IMR-90 (cell line): ENCODE measurements around the gene ACVRL1. TPM values are rescaled to one million over a fixed set of nuclear protein-coding genes. Genes with fewer than 3 reads are reported as not detected.

Source experiments
- ATAC-seq: fragments of 200-7000 bp; cut with Tn5 transposase; 2 replicates; pipeline ENCODE4 v1.9.1; 2020; ENCODE audit warnings: low read depth, mild to moderate bottlenecking, moderate library complexity
- BruUV-seq: library from RNA; stranded (reverse); fragments of 400-500 nt; replicated peaks from 2 replicates; lab custom pipeline; 2021; lab: Mats Ljungman, UMichigan
- CTCF ChIA-PET: fragments of 300-600 bp; formaldehyde crosslinking; extraction: SDS; loops from one replicate; lab custom pipeline; 2021; ENCODE audit warnings: antibody characterized with exemption; lab: Yijun Ruan, JAX
- POLR2A ChIA-PET: fragments of 300-600 bp; sonication (Branson Sonifier 250); formaldehyde crosslinking; loops from one replicate; lab custom pipeline; 2022; ENCODE audit warnings: antibody characterized with exemption; ENCODE audit not compliant: unreplicated experiment; lab: Charles Lee
- DNase-seq: peaks from one replicate; pipeline ENCODE4 v3.0.0; 2013
- H2AFZ ChIP-seq: replicated peaks from 2 replicates; pipeline ENCODE3; 2013; ENCODE audit warnings: low read length, mild to moderate bottlenecking; ENCODE audit not compliant: poor library complexity
- H2AK5ac ChIP-seq: 2 replicates; pipeline ENCODE4 v1.6.1; 2013; ENCODE audit warnings: low read depth, low read length, inconsistent platforms
- H2AK9ac ChIP-seq: replicated peaks from 2 replicates; pipeline ENCODE3; 2013; ENCODE audit warnings: mild to moderate bottlenecking, low read depth, low read length, moderate library complexity; ENCODE audit not compliant: poor library complexity
- H2BK120ac ChIP-seq: 2 replicates; pipeline ENCODE4 v1.6.1; 2013; ENCODE audit warnings: low read depth, low read length, inconsistent platforms
- H2BK15ac ChIP-seq: 3 replicates; pipeline ENCODE4 v1.6.1; 2013; ENCODE audit warnings: low read depth, low read length, inconsistent platforms
- H2BK20ac ChIP-seq: 2 replicates; pipeline ENCODE4 v1.6.1; 2013; ENCODE audit warnings: low read depth, mild to moderate bottlenecking, inconsistent platforms, low read length, moderate library complexity
- H2BK5ac ChIP-seq: 2 replicates; pipeline ENCODE4 v1.6.1; 2013; ENCODE audit warnings: mild to moderate bottlenecking, low read depth, low read length, inconsistent platforms; ENCODE audit not compliant: poor library complexity, severe bottlenecking
- H3K14ac ChIP-seq: replicated peaks from 2 replicates; pipeline ENCODE4 v1.6.1; 2013; ENCODE audit warnings: low read depth, low read length, inconsistent platforms
- H3K18ac ChIP-seq: 2 replicates; pipeline ENCODE4 v1.6.1; 2013; ENCODE audit warnings: low read depth, low read length, control low read depth
- H3K23ac ChIP-seq: 2 replicates; pipeline ENCODE4 v1.6.1; 2013; ENCODE audit warnings: low read depth, low read length, inconsistent platforms
- H3K27ac ChIP-seq: 2 replicates; pipeline ENCODE4 v1.5.1; 2013; ENCODE audit warnings: mild to moderate bottlenecking, control low read depth, low read length; ENCODE audit not compliant: insufficient read depth
- H3K27me3 ChIP-seq: 2 replicates; pipeline ENCODE4 v1.6.1; 2013; ENCODE audit warnings: low read length; ENCODE audit not compliant: control insufficient read depth, insufficient read depth
- H3K36me3 ChIP-seq: 2 replicates; pipeline ENCODE4 v1.6.1; 2013; ENCODE audit warnings: low read length, mixed read lengths; ENCODE audit not compliant: control insufficient read depth, insufficient read depth
- H3K4ac ChIP-seq: 2 replicates; pipeline ENCODE4 v1.6.1; 2013; ENCODE audit warnings: low read depth, low read length, inconsistent platforms
- H3K4me1 ChIP-seq: 2 replicates; pipeline ENCODE4 v1.6.1; 2013; ENCODE audit warnings: low read length, mixed read lengths; ENCODE audit not compliant: control insufficient read depth, insufficient read depth
- H3K4me2 ChIP-seq: 2 replicates; pipeline ENCODE4 v1.6.1; 2013; ENCODE audit warnings: low read depth, mild to moderate bottlenecking, control low read depth, low read length, moderate library complexity
- H3K4me3 ChIP-seq: 2 replicates; pipeline ENCODE4 v1.5.1; 2013; ENCODE audit warnings: low read depth, mild to moderate bottlenecking, control low read depth, low read length, moderate library complexity; ENCODE audit not compliant: insufficient read depth
- H3K56ac ChIP-seq: 2 replicates; pipeline ENCODE4 v1.6.1; 2013; ENCODE audit warnings: low read length, inconsistent platforms; ENCODE audit not compliant: insufficient read depth; ENCODE audit errors: extremely low read depth
- H3K79me1 ChIP-seq, 2 experiments: 2 replicates each; pipeline ENCODE4 v1.6.1; 2013; ENCODE audit warnings: low read length in 2 of 2, inconsistent platforms in 1 of 2, low read depth in 1 of 2
- H3K9ac ChIP-seq: 2 replicates; pipeline ENCODE4 v1.6.1; 2013; ENCODE audit warnings: low read depth, low read length, control low read depth
- H3K9me1 ChIP-seq: 2 replicates; pipeline ENCODE4 v1.6.1; 2013; ENCODE audit warnings: low read length, inconsistent platforms; ENCODE audit not compliant: insufficient read depth
- H3K9me3 ChIP-seq: 2 replicates; pipeline ENCODE4 v1.6.1; 2013; ENCODE audit warnings: low read length; ENCODE audit not compliant: control insufficient read depth, insufficient read depth
- H4K20me1 ChIP-seq: 2 replicates; pipeline ENCODE4 v1.6.1; 2013; ENCODE audit warnings: low read length, inconsistent platforms; ENCODE audit not compliant: insufficient read depth
- H4K5ac ChIP-seq: 2 replicates; pipeline ENCODE4 v1.6.1; 2013; ENCODE audit warnings: mild to moderate bottlenecking, low read depth, low read length, control low read depth
- H4K8ac ChIP-seq, 2 experiments: 2 replicates each; pipeline ENCODE4 v1.6.1; 2013; ENCODE audit warnings: low read depth in 2 of 2, low read length in 2 of 2, control low read depth in 1 of 2, inconsistent platforms in 1 of 2
- H4K91ac ChIP-seq: 2 replicates; pipeline ENCODE4 v1.6.1; 2013; ENCODE audit warnings: low read depth, low read length, inconsistent platforms; ENCODE audit not compliant: insufficient read depth
- CEBPB ChIP-seq: IDR thresholded peaks from 2 replicates; pipeline ENCODE4 v1.6.1; 2012; ENCODE audit warnings: low read depth, low read length, improper control_type of control experiment
- ELK1 ChIP-seq: fragments of 150-350 bp; IDR thresholded peaks from 2 replicates; pipeline ENCODE4 v1.6.1; 2016; ENCODE audit warnings: low read depth, mild to moderate bottlenecking, low read length, moderate library complexity, borderline replicate concordance
- MAZ ChIP-seq: IDR thresholded peaks from 2 replicates; pipeline ENCODE4 v1.6.1; 2012; ENCODE audit warnings: low read depth, mild to moderate bottlenecking, low read length, improper control_type of control experiment, moderate library complexity, borderline replicate concordance
- RAD21 ChIP-seq: IDR thresholded peaks from 2 replicates; pipeline ENCODE4 v1.6.1; 2012; ENCODE audit warnings: low read length, improper control_type of control experiment
- WGBS, 2 experiments: methylation state at CpG; one replicate each; pipeline versions ENCODE4 v1.1.5 to v1.1.7; 2013; ENCODE audit warnings: missing lambda C conversion rate in 2 of 2; ENCODE audit not compliant: insufficient read length in 1 of 2; ENCODE audit errors: extremely low coverage in 2 of 2; 5-methylcytosine and 5-hydroxymethylcytosine counted together
- dilution Hi-C: fragments of 300-500 bp; cut with HindIII; formaldehyde crosslinking; loops from one replicate; pipeline ENCODE4 v1.14.3; 2018; ENCODE audit warnings: low sequenced_read_pairs; ENCODE audit not compliant: unreplicated experiment
- in situ Hi-C: fragments of 300-500 bp; cut with MboI; formaldehyde crosslinking; loops from 3 replicates; pipeline ENCODE4 v1.14.3; 2019; ENCODE audit warnings: low sequenced_read_pairs, inconsistent platforms, mixed read lengths
- intact Hi-C: fragments of 100-400 bp; cut with micrococcal nuclease; formaldehyde crosslinking; loops from 2 replicates; pipeline ENCODE4 v1.10.0; 2022
- polyA plus RNA-seq, 3 experiments: library from polyadenylated mRNA; depleted of rRNA; stranded (reverse); fragments of >200 nt; gene quantifications; 2 replicates each; pipeline ENCODE4 v1.2.3, GENCODE V29; 2012; ENCODE audit warnings: low replicate concordance in 1 of 3
- total RNA-seq: library from RNA; depleted of rRNA; stranded (reverse); fragments of >200 nt; gene quantifications from 2 replicates; pipeline ENCODE4 v1.2.3, GENCODE V29; 2012

ACVRL1 gene
- total and polyA plus RNA-seq, 2 of the 4 experiments (the other 2 are of a cell fraction), result 6.4 to 7.5 TPM

GRCh38 chr12:51873251-51873994 is 33.9 kb upstream of the ACVRL1 start:
- DNase-seq (no peak), ATAC-seq (no peak)
- no TSS peak for BruUV-seq
- Histone ChIP-seq H2BK20ac (no peak overlapping the region), H3K9ac (no peak overlapping the region), H2BK120ac (no peak overlapping the region), H4K91ac (no peak overlapping the region), H2BK5ac (no peak overlapping the region), H3K27me3 (peaks cover 33% of the 10 kb centered on the region), H3K9me1 (no peaks in the 10 kb centered on the region), H2AK9ac (no peak overlapping the region), H2AFZ (no peak overlapping the region), H3K4me3 (no peak overlapping the region), H4K5ac (no peak overlapping the region), H3K36me3 (no peaks in the 10 kb centered on the region), H2AK5ac (no peak overlapping the region), H3K4ac (no peak overlapping the region), H2BK15ac (no peak overlapping the region), H3K18ac (no peak overlapping the region), H3K4me1 (peaks cover 2% of the 10 kb centered on the region; the same call in 1 of the 2 replicates), H4K8ac (no peak overlapping the region), H3K56ac (no peak overlapping the region), H3K23ac (no peak overlapping the region), H3K27ac (no peak overlapping the region), H4K20me1 (no peaks in the 10 kb centered on the region), H3K4me2 (no peak overlapping the region), H3K14ac (no peak overlapping the region), H3K79me1 (no peaks in the 10 kb centered on the region), H3K9me3 (no peaks in the 10 kb centered on the region)
- in situ Hi-C loops, result loop anchor here (5.0 kb wide), 1 partner anchor 451 kb away; the partner anchor contains the start of gene SLC4A8
- TF ChIP-seq MAZ (no peak), RAD21 (no peak), ELK1 (no peak), CEBPB (no peak)
- ChIA-PET POLR2A (no interaction called here), CTCF (interaction anchor here (2.4 to 2.6 kb wide), 2 partner anchors 9 to 13 kb away, joined by 7 to 12 read pairs; no protein-coding TSS in a partner anchor)
- dilution Hi-C loops, result loop anchor here (25.0 kb wide), 1 partner anchor 89 kb away; the partner anchor contains the start of gene ACVR1B
- WGBS, 2 experiments, result no CpG with 5 or more reads among the region's 8 CpGs
- intact Hi-C loops, result no loop called here
